Ascending aorta (tissue), 2 donors: ENCODE data around the gene SHH. TPM values are rescaled to one million over a fixed set of nuclear protein-coding genes. Genes with fewer than 3 reads are reported as not detected.
"Not testable (repeated sequence)": the region's sequence is repeated elsewhere in the genome, so short reads cannot be mapped to it uniquely, and the experiment has no call there.

Experiments
- DNase-seq, 2 donors: peaks; one replicate each; pipeline ENCODE4 v3.0.0-alpha.2; 2019; ENCODE audit warnings: low spot score in 2 of 2
- H3K27ac ChIP-seq, 2 donors: fragments of 200-600 bp; sonication (generic); one replicate each; pipeline ENCODE4 v1.5.1; 2016 to 2017; ENCODE audit warnings: mild to moderate bottlenecking in 1 of 2
- H3K27me3 ChIP-seq: fragments of 200-600 bp; sonication (generic); one replicate; pipeline ENCODE4 v1.5.1; 2017
- H3K36me3 ChIP-seq, 2 donors: fragments of 200-600 bp; sonication (generic); one replicate each; pipeline ENCODE4 v1.5.1; 2016
- H3K4me1 ChIP-seq, 2 donors: fragments of 200-600 bp; sonication (generic); one replicate each; pipeline ENCODE4 v1.5.1; 2016 to 2017; ENCODE audit warnings: mild to moderate bottlenecking in 1 of 2
- H3K4me3 ChIP-seq, 2 donors: fragments of 200-600 bp; sonication (generic); one replicate each; pipeline ENCODE4 v1.5.1; 2016 to 2017; ENCODE audit warnings: mild to moderate bottlenecking in 1 of 2
- H3K9me3 ChIP-seq, 2 donors: fragments of 200-600 bp; sonication (generic); one replicate each; pipeline ENCODE4 v1.5.1; 2016
- CTCF ChIP-seq, 3 experiments: fragments of 200-600 bp in 2 of 3; fragments of 450-650 bp in 1 of 3; sonication (generic) in 2 of 3; IDR thresholded peaks; one replicate each; pipeline ENCODE4 v1.5.1; 2016 to 2019; ENCODE audit warnings: antibody characterized with exemption in 3 of 3, mild to moderate bottlenecking in 1 of 3, moderate library complexity in 1 of 3
- intact Hi-C: fragments of 100-400 bp; cut with DNase I; formaldehyde crosslinking; loops from one replicate; pipeline ENCODE4 v1.15.1; 2023
- total RNA-seq: library from RNA; depleted of rRNA; stranded (reverse); fragments of >200 nt; gene quantifications from one replicate; pipeline ENCODE4 v1.1.0, GENCODE V29; 2016

Gene SHH
- total RNA-seq, 1 donor from 2014 or later: 0.11 TPM

- Histone ChIP-seq H3K27me3 (no peaks in the 10 kb centered on the region), H3K9me3 (no peaks in the 10 kb centered on the region), H3K27ac (no peak overlapping the region), H3K4me3 (no peak overlapping the region), H3K4me1 (no peaks in the 10 kb centered on the region), H3K36me3 (no peaks in the 10 kb centered on the region)
- DNase-seq: no peak
- intact Hi-C loops: no loop called here
- TF ChIP-seq CTCF (IDR thresholded peaks at IDR 0.05): no peak
These were observed 28.6 kb upstream of the SHH start for GRCh38 chr7:155840909-155841308.

GRCh38 chr7:155840262-155840885 is 28.1 kb upstream of the SHH start:
- Histone ChIP-seq H3K36me3 (no peaks in the 10 kb centered on the region), H3K9me3 (no peaks in the 10 kb centered on the region), H3K27me3 (no peaks in the 10 kb centered on the region), H3K27ac (no peak overlapping the region), H3K4me1 (no peaks in the 10 kb centered on the region), H3K4me3 (no peak overlapping the region)
- intact Hi-C loops: no loop called here
- no peak for DNase-seq
- TF ChIP-seq CTCF (IDR thresholded peaks at IDR 0.05): no peak

- no peaks in the 10 kb centered on the region for H3K36me3 ChIP-seq
- intact Hi-C loops: no loop called here
- no peak for DNase-seq
- H3K9me3 ChIP-seq: no peaks in the 10 kb centered on the region
- no peaks in the 10 kb centered on the region for H3K4me1 ChIP-seq
- TF ChIP-seq CTCF (IDR thresholded peaks at IDR 0.05): no peak
- no peaks in the 10 kb centered on the region for H3K27me3 ChIP-seq
- no peak overlapping the region for H3K4me3 ChIP-seq
- no peak overlapping the region for H3K27ac ChIP-seq
These were observed 27.2 kb upstream of the SHH start for GRCh38 chr7:155839461-155839860.

GRCh38 chr7:155838312-155838711 is 26.0 kb upstream of the SHH start:
- H3K27me3 ChIP-seq, H3K9me3 ChIP-seq, H3K36me3 ChIP-seq, H3K27ac ChIP-seq, DNase-seq, H3K4me3 ChIP-seq, intact Hi-C loops, H3K4me1 ChIP-seq: not testable (repeated sequence)

GRCh38 chr7:155837126-155837479 is 24.8 kb upstream of the SHH start:
- H3K27ac ChIP-seq: no peak overlapping the region
- no peaks in the 10 kb centered on the region for H3K27me3 ChIP-seq
- H3K4me1 ChIP-seq: no peaks in the 10 kb centered on the region
- no peak for TF ChIP-seq CTCF (IDR thresholded peaks at IDR 0.05)
- no peaks in the 10 kb centered on the region for H3K36me3 ChIP-seq
- no peak for DNase-seq
- no peaks in the 10 kb centered on the region for H3K9me3 ChIP-seq
- no peak overlapping the region for H3K4me3 ChIP-seq
- intact Hi-C loops: no loop called here

GRCh38 chr7:155836216-155837125 is 24.2 kb upstream of the SHH start:
- no peaks in the 10 kb centered on the region for H3K36me3 ChIP-seq
- no peak overlapping the region for H3K4me3 ChIP-seq
- no peak for DNase-seq
- no peaks in the 10 kb centered on the region for H3K27me3 ChIP-seq
- intact Hi-C loops: no loop called here
- no peak for TF ChIP-seq CTCF (IDR thresholded peaks at IDR 0.05)
- no peaks in the 10 kb centered on the region for H3K4me1 ChIP-seq
- no peak overlapping the region for H3K27ac ChIP-seq
- no peaks in the 10 kb centered on the region for H3K9me3 ChIP-seq
